GM19455 (cell line): ENCODE data around the gene UBE2L3.
"Not testable (repeated sequence)": the region's sequence is repeated elsewhere in the genome, so short reads cannot be mapped to it uniquely, and the experiment has no call there.

Source experiments
- ATAC-seq: cut with Tn5 transposase; IDR thresholded peaks from one replicate; pipeline ENCODE4 v1.9.1; 2021; ENCODE audit not compliant: unreplicated experiment

UBE2L3 gene

DNA sequence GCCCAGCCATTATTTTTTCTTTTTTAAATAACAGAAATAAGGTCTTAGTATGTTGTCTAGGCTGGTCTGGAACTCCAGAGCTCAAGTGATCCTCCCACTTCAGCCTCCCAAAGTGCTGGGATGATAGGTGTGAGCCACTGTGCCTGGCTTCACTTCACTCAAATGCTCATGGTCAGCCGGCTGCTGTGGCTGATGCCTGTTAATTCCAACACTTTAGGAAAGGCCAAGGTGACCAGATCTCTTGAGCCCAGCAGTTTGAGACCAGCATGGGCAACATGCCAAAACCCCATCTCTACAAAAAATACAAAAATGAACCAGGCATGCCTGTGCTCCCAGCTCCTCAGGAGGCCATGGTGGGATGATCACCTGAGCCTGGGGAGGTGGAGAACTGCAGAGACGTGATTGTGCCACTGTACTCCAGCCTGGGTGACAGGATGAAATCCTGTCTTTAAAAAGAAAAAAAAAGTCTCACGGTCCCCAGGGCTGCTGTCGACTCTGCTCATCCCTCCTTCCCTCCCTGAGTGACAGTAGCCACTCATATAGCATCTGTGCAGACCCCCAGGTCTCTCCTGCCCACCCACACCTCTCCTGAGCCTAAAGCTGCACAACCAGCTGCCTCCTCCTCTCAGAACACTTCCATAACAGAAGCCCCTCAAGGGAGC is 58.7 kb downstream of the UBE2L3 start:
- ATAC-seq, result no peak

DNA sequence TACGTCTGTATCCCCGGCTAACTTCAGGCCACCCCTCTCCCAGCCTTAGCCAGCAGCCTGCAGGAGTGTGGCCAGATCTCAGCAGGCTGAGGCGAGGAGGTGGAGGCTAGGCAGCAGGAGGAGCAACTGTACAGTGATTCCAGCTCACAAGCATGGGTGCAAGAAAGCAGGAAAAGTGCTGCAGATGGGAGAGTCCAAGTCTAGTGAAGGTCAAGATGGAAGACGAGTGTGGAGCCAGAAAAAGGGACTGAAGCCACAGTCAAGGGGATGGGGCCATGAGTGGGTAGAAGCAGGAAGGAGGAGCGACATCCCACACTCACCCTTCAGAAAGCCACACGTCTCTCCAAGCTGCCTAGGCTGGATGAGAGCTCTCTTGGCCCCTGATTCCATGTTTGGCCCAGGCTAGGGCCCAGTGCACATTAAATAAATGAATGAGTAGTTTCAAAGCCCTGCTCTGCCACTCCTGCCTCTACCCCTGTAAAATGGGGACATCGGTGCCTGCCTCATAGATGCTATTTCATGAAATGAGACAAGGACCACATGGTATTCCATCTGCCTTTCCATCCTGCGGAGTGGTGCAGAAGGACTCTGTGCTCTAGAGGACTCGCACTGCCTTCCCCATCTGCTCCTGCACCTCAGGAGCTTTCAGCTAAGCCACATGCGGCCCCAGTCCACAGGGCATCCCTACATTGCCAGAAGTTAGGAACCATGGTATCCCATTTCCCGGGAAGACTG is 59.4 kb downstream of the UBE2L3 start:
- ATAC-seq, result no peak

- peak; percentile 8 for ATAC-seq
These were observed 61.1 kb downstream of the UBE2L3 start for GRCh38 chr22:21628386-21629254.

DNA sequence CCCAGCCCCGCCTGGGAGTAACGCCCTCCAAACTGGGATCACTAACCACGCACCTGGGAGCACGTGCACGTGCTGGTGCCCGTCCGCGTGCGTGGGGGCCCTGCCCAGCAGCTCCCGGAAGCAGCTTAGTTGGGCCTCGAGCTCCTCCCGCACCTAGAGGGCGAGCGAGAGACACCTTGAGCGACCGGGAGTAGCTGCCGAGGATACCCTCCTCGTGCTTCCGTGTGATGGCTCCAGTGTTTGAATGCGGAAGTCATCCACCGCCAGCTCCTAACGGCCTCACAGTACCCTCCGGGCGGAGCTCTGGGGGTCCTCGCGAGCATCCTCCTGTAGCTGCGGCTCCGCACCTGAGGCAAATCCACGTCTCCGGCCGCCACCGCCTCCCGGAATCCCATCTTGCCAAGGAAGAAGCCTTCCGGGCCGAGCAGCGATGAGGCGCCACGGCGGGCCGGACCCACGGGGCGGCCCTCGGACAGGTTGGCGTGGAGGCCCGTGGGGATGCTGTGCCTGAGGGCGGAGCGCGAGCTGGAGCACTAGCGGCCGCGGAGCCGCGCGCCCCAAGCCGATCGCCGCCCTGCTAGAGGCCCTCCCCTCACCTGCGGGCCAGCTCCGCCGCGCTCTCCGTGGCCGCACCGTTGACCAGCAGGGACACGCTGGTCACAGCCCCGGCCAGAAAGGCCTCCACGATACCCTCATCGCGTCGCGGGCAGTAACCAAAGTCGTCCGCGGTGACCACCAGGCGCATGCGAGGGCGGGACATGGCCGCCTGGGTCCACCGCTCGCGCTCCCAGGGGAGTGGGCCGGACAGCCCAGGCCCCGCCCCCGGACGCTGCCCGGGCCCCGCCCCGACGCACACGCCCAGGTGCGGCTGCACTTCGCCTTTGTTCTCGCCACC is 62.0 kb downstream of the UBE2L3 start, which contains the start of gene YDJC:
YDJC (minus strand) TSS at position 768 of the 895 bp plus-strand sequence; CDS start at position 760, 8 bp downstream.
- ATAC-seq, result peak; percentile 75

DNA sequence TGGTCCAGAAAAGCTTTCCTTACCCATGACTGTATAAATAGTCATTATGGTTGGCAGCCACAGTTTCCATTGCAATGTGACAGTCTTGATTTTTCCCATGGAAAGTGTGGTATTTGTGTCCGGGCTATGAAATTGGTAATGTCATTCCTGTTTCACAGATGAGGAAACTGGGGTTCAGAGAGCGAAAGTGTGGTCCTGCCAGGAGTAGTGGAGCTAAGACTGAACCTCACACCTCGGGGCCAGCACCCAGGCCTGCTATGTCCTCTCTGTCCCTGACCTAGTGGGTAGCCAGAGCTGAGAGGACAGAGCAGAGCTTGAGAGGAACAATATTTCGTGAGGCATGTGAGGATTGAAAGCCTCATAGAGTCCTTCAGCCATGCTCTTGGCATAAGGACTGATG is 63.5 kb downstream of the UBE2L3 start:
- ATAC-seq, result no peak

GRCh38 chr22:21632237-21632895 is 64.9 kb downstream of the UBE2L3 start, which contains the start of gene CCDC116:
CCDC116 (plus strand) TSS chr22:21632760; CDS start chr22:21633182, 422 bp downstream.
- ATAC-seq, result no peak

GRCh38 chr22:21632931-21633330 is 65.4 kb downstream of the UBE2L3 start:
- ATAC-seq, result no peak

- no peak for ATAC-seq
These were observed 66.0 kb downstream of the UBE2L3 start for GRCh38 chr22:21633481-21633880.

DNA sequence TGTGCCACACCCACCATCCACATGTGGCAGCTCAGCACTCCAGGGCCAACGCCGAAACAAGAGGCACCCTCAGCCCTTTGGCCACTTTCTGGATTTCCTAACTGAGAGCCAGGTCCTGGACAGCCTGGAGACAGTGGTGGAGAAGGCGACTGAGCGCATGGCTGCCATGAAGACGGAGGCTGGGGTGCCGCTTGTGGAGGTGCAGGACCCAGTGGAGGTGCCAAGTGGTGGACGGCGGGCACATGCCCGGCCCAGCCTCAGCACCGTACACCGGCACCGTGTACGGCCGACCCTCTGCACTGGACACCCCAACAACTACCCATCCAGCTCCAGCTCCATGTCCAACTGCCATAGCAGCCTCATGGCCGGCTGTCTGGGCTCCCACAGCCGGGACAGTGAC is 66.6 kb downstream of the UBE2L3 start:
- no peak for ATAC-seq

DNA sequence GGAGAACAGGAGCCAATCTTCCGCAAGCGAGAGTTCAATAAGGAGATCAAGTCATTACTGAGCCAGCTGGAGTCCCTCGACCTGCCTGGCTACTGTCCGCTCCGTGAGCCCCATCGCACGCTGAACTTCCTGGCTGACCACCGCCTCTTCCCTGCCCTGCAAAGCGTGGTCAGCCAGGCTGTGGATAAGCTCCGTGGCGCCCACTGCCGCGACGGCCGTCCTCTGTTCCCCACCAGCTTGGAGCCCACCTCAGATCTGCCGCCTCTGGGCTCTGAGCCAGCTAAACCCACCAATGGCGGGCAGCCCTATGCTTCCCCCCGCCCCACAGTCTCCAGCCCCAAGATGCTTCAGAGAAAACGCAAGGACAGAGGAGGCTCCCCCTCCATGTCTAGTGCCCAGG is 67.3 kb downstream of the UBE2L3 start:
- no peak for ATAC-seq

DNA sequence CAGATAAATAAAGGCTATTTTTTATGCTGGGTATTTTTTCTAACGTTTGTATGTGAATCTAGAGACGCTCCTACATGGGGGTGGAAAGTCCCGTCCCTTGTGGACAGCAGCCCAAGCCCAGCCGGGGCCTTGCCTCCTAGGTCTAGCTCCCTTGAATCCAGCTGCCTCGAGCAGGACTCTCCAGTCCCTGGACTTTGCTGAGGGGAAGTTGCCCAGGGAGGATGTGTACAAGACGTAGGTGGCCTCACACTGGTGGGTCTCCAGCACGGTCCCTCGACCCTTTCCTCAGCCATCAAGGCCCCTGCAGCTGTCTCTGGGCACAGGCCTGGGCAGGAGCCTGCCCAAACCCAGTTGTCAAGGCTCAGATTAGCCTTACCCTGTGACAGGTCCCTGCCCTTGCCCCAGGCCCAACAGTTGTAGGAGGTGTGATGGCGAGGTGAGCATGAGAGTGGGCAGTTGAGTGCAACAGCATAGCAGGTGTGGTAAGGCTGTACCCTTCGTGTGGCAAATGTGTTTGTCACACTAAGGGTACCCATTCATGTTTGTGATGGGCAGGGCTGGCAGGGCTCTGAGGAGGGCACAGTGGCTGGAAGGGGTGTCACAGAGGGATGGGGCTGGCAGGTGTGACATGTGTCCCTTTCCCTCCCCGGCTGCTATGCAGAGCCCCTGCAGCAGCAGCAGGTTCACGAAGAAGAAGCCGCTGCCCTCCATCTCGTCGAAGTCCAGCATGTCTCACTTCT is 68.4 kb downstream of the UBE2L3 start:
- ATAC-seq, result no peak

DNA sequence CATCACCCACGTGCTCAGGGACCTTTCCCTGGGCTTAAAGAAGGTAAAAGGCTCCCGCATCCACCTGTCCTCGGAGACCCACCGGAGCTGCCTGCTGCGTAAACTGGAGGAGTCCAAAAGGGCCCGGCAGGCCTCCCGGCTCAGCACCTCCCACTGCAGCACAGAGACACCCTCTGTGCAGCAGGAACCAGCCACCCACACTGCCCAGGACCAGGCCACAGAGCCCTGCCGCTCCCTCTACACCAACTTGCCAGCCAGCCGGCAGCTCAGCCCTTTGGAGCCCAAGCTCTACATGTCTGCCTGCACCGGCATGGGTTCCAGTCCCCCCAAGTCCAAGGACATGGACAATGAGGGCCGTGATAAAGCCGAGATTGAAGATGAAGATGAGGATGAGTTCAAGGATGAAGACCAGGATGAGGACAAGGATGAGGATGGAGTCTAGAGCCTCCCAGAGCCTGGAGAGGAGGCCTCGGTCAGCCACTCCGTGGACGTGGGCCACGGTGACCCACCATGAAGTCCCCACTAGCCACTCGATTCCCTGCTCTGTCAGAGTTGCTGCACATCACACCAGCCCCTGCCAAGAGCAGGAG is 69.2 kb downstream of the UBE2L3 start:
- ATAC-seq, result no peak

- not testable (repeated sequence) for ATAC-seq
These were observed 69.9 kb downstream of the UBE2L3 start for GRCh38 chr22:21637450-21637849.

DNA sequence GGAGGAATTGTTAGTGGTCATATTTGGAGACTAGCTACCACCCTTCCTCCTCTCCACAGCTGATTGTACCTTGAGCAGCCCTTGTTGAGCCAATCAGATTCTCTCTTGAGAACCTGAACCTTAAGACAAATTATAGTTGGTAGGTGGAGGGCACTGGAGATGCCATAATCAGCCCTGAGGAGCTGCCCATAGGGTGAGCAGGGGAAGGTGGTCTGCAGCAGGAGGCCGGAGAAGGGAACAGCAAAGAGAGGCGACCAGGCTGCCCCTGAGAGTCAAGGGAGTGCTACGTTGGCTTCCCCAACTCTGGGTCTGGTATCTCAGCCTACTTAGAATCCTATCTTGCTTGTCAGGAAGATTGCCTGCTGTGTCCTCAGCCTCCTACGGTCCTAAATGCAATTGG is 71.8 kb downstream of the UBE2L3 start:
- no peak for ATAC-seq

DNA sequence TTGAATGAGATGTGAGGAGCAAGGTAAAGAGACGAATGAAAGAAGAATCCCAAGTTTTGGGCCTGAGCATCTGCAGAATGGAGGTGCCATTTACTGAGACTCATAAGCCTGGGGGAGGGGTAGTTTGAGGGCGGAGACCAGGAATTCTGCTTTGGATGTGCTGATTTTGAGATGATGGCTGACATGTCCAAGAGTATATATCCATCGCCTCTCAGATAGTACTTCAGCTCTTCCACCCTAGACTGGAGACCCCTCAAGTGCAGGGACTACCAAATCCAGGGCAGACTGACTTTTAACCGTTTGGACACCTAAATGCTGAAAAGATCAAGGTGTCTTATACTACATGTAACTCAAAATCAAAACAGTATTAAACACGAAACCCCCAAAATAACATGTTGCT is 73.3 kb downstream of the UBE2L3 start:
- no peak for ATAC-seq

- ATAC-seq, result peak; percentile 5
These were observed 73.9 kb downstream of the UBE2L3 start for GRCh38 chr22:21641417-21641788.

- ATAC-seq, result peak; percentile 88
These were observed 74.5 kb downstream of the UBE2L3 start, which contains the start of gene SDF2L1 for GRCh38 chr22:21641789-21642583. SDF2L1 (plus strand) TSS chr22:21642302; CDS start chr22:21642337, 35 bp downstream.
